CD14-positive monocyte (primary cell): ENCODE measurements around the gene TUNAR. TPM values are rescaled to one million over a fixed set of nuclear protein-coding genes. Genes with fewer than 3 reads are reported as not detected.

Experiments used
- DNase-seq, 3 donors: peaks; one replicate each; pipeline ENCODE4 v3.0.0-alpha.2; 2011 to 2022
- H2AFZ ChIP-seq: 2 replicates; pipeline ENCODE4 v1.6.0; 2012; ENCODE audit warnings: mild to moderate bottlenecking, low read depth, low read length, inconsistent platforms; ENCODE audit not compliant: insufficient read depth, poor library complexity, severe bottlenecking
- H3K27ac ChIP-seq, 2 donors: 1 replicate in 1 of 2; 2 replicates in 1 of 2; pipeline ENCODE4 v1.5.1; 2012 to 2013; ENCODE audit warnings: low read length in 2 of 2, control low read depth in 1 of 2, inconsistent platforms in 1 of 2, low read depth in 1 of 2, mild to moderate bottlenecking in 1 of 2
- H3K27me3 ChIP-seq, 2 donors: one replicate each; pipeline versions ENCODE4 v1.6.0 to v1.6.1; 2011 to 2013; ENCODE audit warnings: low read length in 2 of 2; ENCODE audit not compliant: control insufficient read depth in 2 of 2, insufficient read depth in 2 of 2
- H3K36me3 ChIP-seq, 2 donors: replicated peaks in 1 of 2; 1 replicate in 1 of 2; 2 replicates in 1 of 2; pipeline versions ENCODE4 v1.5.1 to v1.6.1; 2012 to 2013; ENCODE audit warnings: low read length in 2 of 2, control low read depth in 1 of 2, inconsistent platforms in 1 of 2, mild to moderate bottlenecking in 1 of 2; ENCODE audit not compliant: insufficient read depth in 2 of 2, control insufficient read depth in 1 of 2
- H3K4me1 ChIP-seq, 2 donors: 1 replicate in 1 of 2; 2 replicates in 1 of 2; pipeline versions ENCODE4 v1.5.1 to v1.6.1; 2012 to 2013; ENCODE audit warnings: low read length in 2 of 2, control low read depth in 1 of 2, inconsistent platforms in 1 of 2, mild to moderate bottlenecking in 1 of 2, moderate library complexity in 1 of 2; ENCODE audit not compliant: insufficient read depth in 2 of 2, control insufficient read depth in 1 of 2
- H3K4me2 ChIP-seq: replicated peaks from 2 replicates; pipeline ENCODE3; 2012; ENCODE audit warnings: low read length, moderate library complexity, mild to moderate bottlenecking; ENCODE audit not compliant: poor library complexity, severe bottlenecking; ENCODE audit errors: extremely low read depth
- H3K4me3 ChIP-seq, 3 experiments: fragments of 200-600 bp in 1 of 3; sonication (generic) in 1 of 3; replicated peaks in 1 of 3; 1 replicate in 2 of 3; 2 replicates in 1 of 3; pipeline ENCODE4 v1.5.1; 2011 to 2013; ENCODE audit warnings: low read length in 3 of 3, mild to moderate bottlenecking in 3 of 3, control low read depth in 2 of 3, low read depth in 2 of 3, inconsistent platforms in 1 of 3, moderate library complexity in 1 of 3
- H3K79me2 ChIP-seq: 2 replicates; pipeline ENCODE4 v1.6.0; 2012; ENCODE audit warnings: mild to moderate bottlenecking, control low read depth, inconsistent platforms, low read length, moderate library complexity; ENCODE audit not compliant: insufficient read depth
- H3K9ac ChIP-seq: 2 replicates; pipeline ENCODE4 v1.6.0; 2017; ENCODE audit warnings: low read length, mild to moderate bottlenecking; ENCODE audit not compliant: insufficient read depth, poor library complexity, severe bottlenecking
- H3K9me3 ChIP-seq, 2 donors: replicated peaks in 1 of 2; 1 replicate in 1 of 2; 2 replicates in 1 of 2; pipeline versions ENCODE4 v1.5.1 to v1.6.1; 2012 to 2013; ENCODE audit warnings: low read length in 2 of 2, control low read depth in 1 of 2; ENCODE audit not compliant: control insufficient read depth in 1 of 2, insufficient read depth in 1 of 2
- H4K20me1 ChIP-seq: 2 replicates; pipeline ENCODE4 v1.6.0; 2012; ENCODE audit warnings: mild to moderate bottlenecking, low read length, control low read depth, moderate library complexity; ENCODE audit not compliant: insufficient read depth
- H3K27ac Mint-ChIP-seq, 7 donors: one replicate each; pipeline ENCODE4 v1.8.0; 2020; ENCODE audit warnings: mild to moderate bottlenecking in 7 of 7, mixed read lengths in 7 of 7, moderate library complexity in 6 of 7, inconsistent platforms in 2 of 7
- H3K27me3 Mint-ChIP-seq, 3 donors: one replicate each; pipeline ENCODE4 v1.8.0; 2021 to 2022; ENCODE audit warnings: low read depth in 3 of 3, mild to moderate bottlenecking in 3 of 3, mixed read lengths in 3 of 3, moderate library complexity in 3 of 3, inconsistent platforms in 1 of 3
- H3K36me3 Mint-ChIP-seq, 2 donors: one replicate each; pipeline ENCODE4 v1.8.0; 2020; ENCODE audit warnings: mixed read lengths in 2 of 2, inconsistent platforms in 1 of 2, mild to moderate bottlenecking in 1 of 2
- H3K4me1 Mint-ChIP-seq: one replicate; pipeline ENCODE4 v1.8.0; 2020; ENCODE audit warnings: mild to moderate bottlenecking, mixed read lengths
- H3K4me3 Mint-ChIP-seq, 2 donors: one replicate each; pipeline ENCODE4 v1.8.0; 2020; ENCODE audit warnings: mild to moderate bottlenecking in 2 of 2, mixed read lengths in 2 of 2, moderate library complexity in 1 of 2
- H3K9me3 Mint-ChIP-seq, 7 donors: one replicate each; pipeline ENCODE4 v1.8.0; 2020 to 2022; ENCODE audit warnings: mixed read lengths in 7 of 7, mild to moderate bottlenecking in 6 of 7, moderate library complexity in 6 of 7, inconsistent platforms in 2 of 7
- CTCF ChIP-seq: fragments of 200-600 bp; IDR thresholded peaks from one replicate; pipeline ENCODE4 v1.8.0; 2022; ENCODE audit warnings: antibody characterized with exemption, mild to moderate bottlenecking
- WGBS: methylation state at CpG from one replicate; pipeline ENCODE4 v1.1.5; 2013; ENCODE audit warnings: missing lambda C conversion rate; ENCODE audit not compliant: insufficient coverage; 5-methylcytosine and 5-hydroxymethylcytosine counted together
- intact Hi-C, 2 donors: fragments of 100-400 bp; cut with micrococcal nuclease; formaldehyde crosslinking; loops; one replicate each; pipeline versions ENCODE4 v1.15.0 to v1.15.1; 2023
- polyA plus RNA-seq, 3 donors: library from polyadenylated mRNA; depleted of rRNA in 1 of 3; unstranded in 2 of 3; stranded (reverse) in 1 of 3; fragments of 300-500 nt in 2 of 3; fragments of >200 nt in 1 of 3; fragmentation: Illumina TruSeq in 2 of 3; gene quantifications; 1 replicate in 2 of 3; 2 replicates in 1 of 3; pipeline ENCODE4 v1.2.3, GENCODE V29; 2012 to 2021

Gene TUNAR
- polyA plus RNA-seq, 3 donors, result not detected

GRCh38 chr14:95946867-95947266 is 70.2 kb downstream of the TUNAR start:
- H3K36me3 Mint-ChIP-seq, result no peaks in the 10 kb centered on the region
- no peaks in the 10 kb centered on the region for H3K4me1 Mint-ChIP-seq
- WGBS, result no CpG with 5 or more reads among the region's 1 CpG
- Histone ChIP-seq H3K9ac (no peak overlapping the region), H3K27me3 (no peaks in the 10 kb centered on the region), H3K79me2 (no peaks in the 10 kb centered on the region), H3K4me3 (no peak overlapping the region), H3K9me3 (peaks cover 6% of the 10 kb centered on the region in 2 donors), H3K4me1 (no peaks in the 10 kb centered on the region), H3K36me3 (no peaks in the 10 kb centered on the region), H2AFZ (no peak overlapping the region), H4K20me1 (no peaks in the 10 kb centered on the region), H3K4me2 (no peak overlapping the region), H3K27ac (no peak overlapping the region)
- no peak for DNase-seq
- no peak overlapping the region for H3K4me3 Mint-ChIP-seq
- TF ChIP-seq CTCF, result no peak
- peaks cover 0 to 17% (median 5%) of the 10 kb centered on the region in 7 donors for H3K9me3 Mint-ChIP-seq
- intact Hi-C loops, result no loop called here
- H3K27me3 Mint-ChIP-seq, result peaks cover 0 to 7% (median 5%) of the 10 kb centered on the region in 3 donors
- H3K27ac Mint-ChIP-seq, result no peak overlapping the region

GRCh38 chr14:95948558-95948981 is 71.9 kb downstream of the TUNAR start:
- no peak for DNase-seq
- Mint-ChIP-seq H3K9me3 (peaks cover 0 to 5% (median 0%) of the 10 kb centered on the region in 7 donors), H3K27me3 (peaks cover 0 to 7% (median 5%) of the 10 kb centered on the region in 3 donors), H3K36me3 (no peaks in the 10 kb centered on the region), H3K27ac (no peak overlapping the region), H3K4me1 (no peaks in the 10 kb centered on the region), H3K4me3 (no peak overlapping the region)
- no peaks in the 10 kb centered on the region for H4K20me1 ChIP-seq
- H3K36me3 ChIP-seq, result no peaks in the 10 kb centered on the region
- H2AFZ ChIP-seq, result no peak overlapping the region
- no peak overlapping the region for H3K9ac ChIP-seq
- no peaks in the 10 kb centered on the region for H3K79me2 ChIP-seq
- intact Hi-C loops, result no loop called here
- WGBS, result 44% methylated on average over 1 of the region's 2 CpGs
- H3K27me3 ChIP-seq, result no peaks in the 10 kb centered on the region
- H3K9me3 ChIP-seq, result no peaks in the 10 kb centered on the region
- no peak overlapping the region for H3K4me2 ChIP-seq
- no peak overlapping the region for H3K4me3 ChIP-seq
- no peaks in the 10 kb centered on the region for H3K4me1 ChIP-seq
- H3K27ac ChIP-seq, result no peak overlapping the region
- TF ChIP-seq CTCF, result no peak
